ENCODE results near the gene SLC22A1. TPM values are rescaled to one million over a fixed set of nuclear protein-coding genes. Genes with fewer than 3 reads are reported as not detected.
A peak's percentile ranks its signal among the peaks of the same experiment; 100 is the strongest.
"Not testable (repeated sequence)": the region's sequence is repeated elsewhere in the genome, so short reads cannot be mapped to it uniquely, and the experiment has no call there.

The SLC22A1 gene
- total and polyA plus RNA-seq, 2 experiments from 2014 or later = 0.10 to 0.65 TPM

- H3K27me3 Mint-ChIP-seq (ENCODE audit: insufficient read depth, low read depth, poor library complexity) = peaks cover 7% of the 10 kb centered on the region
- no peaks in the 10 kb centered on the region; the same call in 2 of the 3 replicates for H3K9me3 Mint-ChIP-seq
- no peaks in the 10 kb centered on the region for H3K27me3 ChIP-seq (ENCODE audit: insufficient read depth)
- no peaks in the 10 kb centered on the region for H4K20me1 ChIP-seq (replicated peaks; ENCODE audit: insufficient read depth)
- no peak overlapping the region for H3K27ac Mint-ChIP-seq
- H3K9me2 ChIP-seq (ENCODE audit: insufficient read depth) = no peaks in the 10 kb centered on the region
- no peaks in the 10 kb centered on the region for H3K4me1 ChIP-seq (ENCODE audit: insufficient read depth)
- DNase-seq (ENCODE audit: low spot score) (no peak), ATAC-seq (no peak)
- no peaks in the 10 kb centered on the region for H3K36me3 Mint-ChIP-seq (ENCODE audit: low read depth)
- no peak overlapping the region for H2AFZ ChIP-seq
- peaks cover 20% of the 10 kb centered on the region for H3K4me1 Mint-ChIP-seq
- H3K27ac ChIP-seq (ENCODE audit: low read depth) = no peak overlapping the region
- no peak overlapping the region for H3K4me3 ChIP-seq
- no peak overlapping the region for H3K4me2 ChIP-seq
- no peak overlapping the region for H3K4me3 Mint-ChIP-seq
- H3K36me3 ChIP-seq (ENCODE audit: insufficient read depth) = no peaks in the 10 kb centered on the region
- no peaks in the 10 kb centered on the region for H3F3A ChIP-seq (replicated peaks; ENCODE audit: low read depth)
- TF ChIP-seq STAT1 (IDR thresholded peaks at IDR 0.05; ENCODE audit: unreplicated experiment) = no peak
- TF ChIP-seq CTCF (conservative IDR thresholded peaks at IDR 0.05; ENCODE audit: low read depth in 2 of 2) = peak in 1 of 2 experiments; percentile 55; a peak in 2 of 4 replicates
- H3K79me2 ChIP-seq (replicated peaks; ENCODE audit: insufficient read depth) = no peaks in the 10 kb centered on the region
These were observed 17.3 kb downstream of the SLC22A1 start for GRCh38 chr6:160138839-160139419.

- Histone ChIP-seq H3K4me3 (no peak overlapping the region), H3F3A (replicated peaks; ENCODE audit: low read depth) (no peaks in the 10 kb centered on the region), H4K20me1 (replicated peaks; ENCODE audit: insufficient read depth) (no peaks in the 10 kb centered on the region), H3K27me3 (ENCODE audit: insufficient read depth) (no peaks in the 10 kb centered on the region), H3K27ac (ENCODE audit: low read depth) (no peak overlapping the region), H3K4me2 (no peak overlapping the region), H3K9me2 (ENCODE audit: insufficient read depth) (no peaks in the 10 kb centered on the region), H3K36me3 (ENCODE audit: insufficient read depth) (no peaks in the 10 kb centered on the region), H3K4me1 (ENCODE audit: insufficient read depth) (no peaks in the 10 kb centered on the region), H3K79me2 (replicated peaks; ENCODE audit: insufficient read depth) (no peaks in the 10 kb centered on the region), H2AFZ (no peak overlapping the region)
- no peak for TF ChIP-seq ETS1 (IDR thresholded peaks at IDR 0.05)
- TF ChIP-seq ZNF114 (CRISPR knock-in tag; IDR thresholded peaks at IDR 0.05) = no peak
- TF ChIP-seq EZH2 (IDR thresholded peaks at IDR 0.05; ENCODE audit: low read depth, unreplicated experiment) = no peak
- TF ChIP-seq CREB1 (CRISPR knock-in tag; IDR thresholded peaks at IDR 0.05; ENCODE audit: low read depth) = no peak
- no peak overlapping the region for H3K4me3 Mint-ChIP-seq
- H3K36me3 Mint-ChIP-seq (ENCODE audit: low read depth) = no peaks in the 10 kb centered on the region
- peaks cover 20% of the 10 kb centered on the region for H3K4me1 Mint-ChIP-seq
- DNase-seq (ENCODE audit: low spot score) (no peak), ATAC-seq (no peak)
- no peaks in the 10 kb centered on the region; the same call in 2 of the 3 replicates for H3K9me3 Mint-ChIP-seq
- no peak overlapping the region for H3K27ac Mint-ChIP-seq
- peaks cover 10% of the 10 kb centered on the region for H3K27me3 Mint-ChIP-seq (ENCODE audit: insufficient read depth, low read depth, poor library complexity)
These were observed 17.8 kb downstream of the SLC22A1 start for GRCh38 chr6:160139420-160139851.

- H3K4me1 Mint-ChIP-seq = peaks cover 20% of the 10 kb centered on the region
- not testable (repeated sequence) for H3K4me3 ChIP-seq; H3F3A ChIP-seq (replicated peaks; ENCODE audit: low read depth); H3K36me3 ChIP-seq (ENCODE audit: insufficient read depth); H3K27ac ChIP-seq (ENCODE audit: low read depth); H3K27ac Mint-ChIP-seq; H3K4me2 ChIP-seq; H2AFZ ChIP-seq; H3K27me3 Mint-ChIP-seq (ENCODE audit: insufficient read depth, low read depth, poor library complexity); ATAC-seq; H3K9me2 ChIP-seq (ENCODE audit: insufficient read depth); H3K4me1 ChIP-seq (ENCODE audit: insufficient read depth); DNase-seq (ENCODE audit: low spot score); H3K79me2 ChIP-seq (replicated peaks; ENCODE audit: insufficient read depth); H3K27me3 ChIP-seq (ENCODE audit: insufficient read depth); H3K9me3 Mint-ChIP-seq; H4K20me1 ChIP-seq (replicated peaks; ENCODE audit: insufficient read depth); H3K36me3 Mint-ChIP-seq (ENCODE audit: low read depth); H3K4me3 Mint-ChIP-seq
These were observed 18.9 kb downstream of the SLC22A1 start for GRCh38 chr6:160140493-160140892.

All from GM23338 (cell line).